ENCODE measurements around the gene PPFIA1. TPM values are rescaled to one million over a fixed set of nuclear protein-coding genes. Genes with fewer than 3 reads are reported as not detected.

PPFIA1 gene
- total and polyA plus RNA-seq, 4 donors, result 27.5 to 85.0 (median 43.5) TPM

DNA sequence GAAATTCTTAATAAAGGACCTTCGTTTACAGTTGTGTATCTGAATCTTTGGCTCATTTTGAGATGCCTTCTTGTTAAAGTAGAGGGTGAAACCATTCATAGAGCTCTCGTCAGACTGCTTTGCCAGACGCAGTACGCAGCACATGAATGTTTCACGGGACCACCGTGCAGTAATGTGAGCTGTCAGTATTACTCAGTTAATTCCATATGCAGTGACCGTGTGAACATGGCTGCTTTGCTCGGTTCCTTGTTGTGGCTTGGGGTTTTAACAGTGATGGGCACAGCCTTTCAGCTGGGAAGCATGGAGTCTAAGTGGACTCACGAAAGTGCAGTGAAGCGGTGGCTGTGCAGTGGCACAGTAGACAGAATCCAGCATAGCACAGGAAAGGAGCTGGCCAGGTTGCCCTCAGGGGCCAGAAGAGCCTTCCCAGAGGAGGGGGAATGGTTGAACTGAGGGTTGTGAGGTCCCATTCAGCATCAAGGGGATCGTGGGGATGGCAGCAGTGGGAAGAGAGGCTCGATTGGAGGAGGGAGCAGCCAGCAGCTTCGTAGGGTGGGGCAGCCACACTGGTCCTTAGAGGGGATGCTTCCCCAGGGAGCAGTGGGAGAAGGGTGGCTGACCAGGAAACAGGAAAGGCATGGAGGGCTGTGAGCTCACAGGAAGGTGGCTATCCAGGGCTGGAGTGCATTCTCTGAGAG, 31.4 kb downstream of the PPFIA1 start:
- Histone ChIP-seq H3K27ac (ENCODE audit: low read depth in 1 of 2, low read length in 1 of 2) (no peak overlapping the region), H3K9ac (ENCODE audit: insufficient read depth in 1 of 2, low read length in 2 of 2) (no peak overlapping the region), H3K27me3 (ENCODE audit: control insufficient read depth in 3 of 3, insufficient read depth in 3 of 3, low read length in 2 of 3) (no peaks in the 10 kb centered on the region), H3K36me3 (ENCODE audit: control insufficient read depth in 4 of 4, insufficient read depth in 4 of 4, low read length in 4 of 4) (peaks cover 0 to 20% (median 4%) of the 10 kb centered on the region in 4 donors), H3K4me3 (no peak overlapping the region), H3K9me3 (ENCODE audit: control insufficient read depth in 4 of 4, insufficient read depth in 3 of 4, low read length in 3 of 4) (no peaks in the 10 kb centered on the region), H3K4me1 (ENCODE audit: control insufficient read depth in 5 of 5, insufficient read depth in 5 of 5, low read length in 5 of 5) (peaks cover 0 to 10% (median 0%) of the 10 kb centered on the region in 5 donors)
- no peak for DNase-seq
- no peak for ATAC-seq (ENCODE audit: insufficient read depth, low FRiP score)
- 95 to 96% methylated on average over 13 of the region's 13 CpGs for WGBS, 2 donors
- TF ChIP-seq, protein P1, sequence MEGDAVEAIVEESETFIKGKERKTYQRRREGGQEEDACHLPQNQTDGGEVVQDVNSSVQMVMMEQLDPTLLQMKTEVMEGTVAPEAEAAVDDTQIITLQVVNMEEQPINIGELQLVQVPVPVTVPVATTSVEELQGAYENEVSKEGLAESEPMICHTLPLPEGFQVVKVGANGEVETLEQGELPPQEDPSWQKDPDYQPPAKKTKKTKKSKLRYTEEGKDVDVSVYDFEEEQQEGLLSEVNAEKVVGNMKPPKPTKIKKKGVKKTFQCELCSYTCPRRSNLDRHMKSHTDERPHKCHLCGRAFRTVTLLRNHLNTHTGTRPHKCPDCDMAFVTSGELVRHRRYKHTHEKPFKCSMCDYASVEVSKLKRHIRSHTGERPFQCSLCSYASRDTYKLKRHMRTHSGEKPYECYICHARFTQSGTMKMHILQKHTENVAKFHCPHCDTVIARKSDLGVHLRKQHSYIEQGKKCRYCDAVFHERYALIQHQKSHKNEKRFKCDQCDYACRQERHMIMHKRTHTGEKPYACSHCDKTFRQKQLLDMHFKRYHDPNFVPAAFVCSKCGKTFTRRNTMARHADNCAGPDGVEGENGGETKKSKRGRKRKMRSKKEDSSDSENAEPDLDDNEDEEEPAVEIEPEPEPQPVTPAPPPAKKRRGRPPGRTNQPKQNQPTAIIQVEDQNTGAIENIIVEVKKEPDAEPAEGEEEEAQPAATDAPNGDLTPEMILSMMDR (IDR thresholded peaks at IDR 0.05; ENCODE audit: control extremely low read depth, extremely low read depth), result no peak

DNA sequence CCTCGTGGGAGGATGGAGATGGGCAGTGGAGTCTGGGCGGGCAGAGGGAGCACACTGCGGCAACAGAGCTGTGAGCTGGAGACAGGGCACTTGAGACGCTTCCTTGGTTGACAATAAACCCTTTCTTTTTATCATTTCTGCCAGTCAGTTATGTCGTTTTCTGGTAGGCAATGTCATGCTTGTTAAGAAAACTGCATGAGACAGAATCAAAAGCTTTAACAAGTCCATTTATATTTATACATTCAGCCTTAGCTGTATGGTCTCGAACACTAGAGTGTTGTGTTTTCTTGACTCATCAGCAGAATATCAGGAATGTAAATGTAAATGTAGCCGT, 31.9 kb downstream of the PPFIA1 start:
- TF ChIP-seq, protein P1 (IDR thresholded peaks at IDR 0.05; ENCODE audit: control extremely low read depth, extremely low read depth), result no peak
- Histone ChIP-seq H3K4me3 (no peak overlapping the region), H3K4me1 (ENCODE audit: control insufficient read depth in 5 of 5, insufficient read depth in 5 of 5, low read length in 5 of 5) (peaks cover 0 to 10% (median 0%) of the 10 kb centered on the region in 5 donors), H3K9ac (ENCODE audit: insufficient read depth in 1 of 2, low read length in 2 of 2) (no peak overlapping the region), H3K36me3 (ENCODE audit: control insufficient read depth in 4 of 4, insufficient read depth in 4 of 4, low read length in 4 of 4) (peaks cover 0 to 20% (median 4%) of the 10 kb centered on the region in 4 donors), H3K27ac (ENCODE audit: low read depth in 1 of 2, low read length in 1 of 2) (no peak overlapping the region), H3K9me3 (ENCODE audit: control insufficient read depth in 4 of 4, insufficient read depth in 3 of 4, low read length in 3 of 4) (no peaks in the 10 kb centered on the region), H3K27me3 (ENCODE audit: control insufficient read depth in 3 of 3, insufficient read depth in 3 of 3, low read length in 2 of 3) (no peaks in the 10 kb centered on the region)
- 87 to 91% methylated on average over 7 of the region's 7 CpGs for WGBS, 2 donors
- ATAC-seq (ENCODE audit: insufficient read depth, low FRiP score) (no peak), DNase-seq (no peak)

DNA sequence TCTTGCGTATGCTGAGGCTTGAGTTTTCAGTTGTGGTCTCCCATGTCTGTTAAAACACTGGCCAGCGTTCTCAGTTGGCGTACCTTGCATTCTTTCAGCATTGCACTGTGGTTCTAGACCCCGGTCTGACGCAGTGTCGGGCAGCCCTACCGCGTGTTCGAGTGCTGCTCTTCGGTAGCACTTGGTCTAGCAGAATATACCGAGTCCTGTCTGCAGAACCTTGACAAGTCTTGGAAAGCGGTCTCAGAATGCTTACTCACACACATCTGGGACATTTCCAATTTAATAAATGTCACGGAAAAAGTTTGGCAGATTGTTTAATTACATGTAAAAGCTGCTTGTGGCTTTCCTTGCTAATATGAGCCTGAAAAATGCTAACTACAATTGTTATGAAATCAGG, 32.6 kb downstream of the PPFIA1 start:
- H3K4me3 ChIP-seq, result no peak overlapping the region
- 81 to 83% methylated on average over 13 of the region's 13 CpGs for WGBS, 2 donors
- H3K27ac ChIP-seq (ENCODE audit: low read depth in 1 of 2, low read length in 1 of 2), result no peak overlapping the region
- no peaks in the 10 kb centered on the region for H3K9me3 ChIP-seq (ENCODE audit: control insufficient read depth in 4 of 4, insufficient read depth in 3 of 4, low read length in 3 of 4)
- H3K36me3 ChIP-seq (ENCODE audit: control insufficient read depth in 4 of 4, insufficient read depth in 4 of 4, low read length in 4 of 4), result peaks cover 0 to 15% (median 4%) of the 10 kb centered on the region in 4 donors
- no peak overlapping the region for H3K9ac ChIP-seq (ENCODE audit: insufficient read depth in 1 of 2, low read length in 2 of 2)
- peak in 2 of 3 donors; percentile 10 to 51 for DNase-seq
- TF ChIP-seq, protein P1 (IDR thresholded peaks at IDR 0.05; ENCODE audit: control extremely low read depth, extremely low read depth), result no peak
- peaks cover 0 to 10% (median 0%) of the 10 kb centered on the region in 5 donors for H3K4me1 ChIP-seq (ENCODE audit: control insufficient read depth in 5 of 5, insufficient read depth in 5 of 5, low read length in 5 of 5)
- no peaks in the 10 kb centered on the region for H3K27me3 ChIP-seq (ENCODE audit: control insufficient read depth in 3 of 3, insufficient read depth in 3 of 3, low read length in 2 of 3)
- ATAC-seq (ENCODE audit: insufficient read depth, low FRiP score), result no peak

Measured in lung (tissue), 12 donors.